Astrocyte (in vitro differentiated cells and primary cell): ENCODE measurements around the gene DIAPH1. TPM values are rescaled to one million over a fixed set of nuclear protein-coding genes. Genes with fewer than 3 reads are reported as not detected.

Experiments used
- DNase-seq: peaks from one replicate; pipeline ENCODE4 v3.0.0-alpha.2; 2010; ENCODE audit warnings: low read depth
- FAIRE-seq: peaks from 2 replicates; lab custom pipeline; 2011; peaks lifted over from hg19 to GRCh38; lab: Jason Lieb, UNC
- H2AFZ ChIP-seq: 2 replicates; pipeline ENCODE4 v1.6.0; 2012; ENCODE audit warnings: low read depth, low read length, inconsistent platforms
- H3K27ac ChIP-seq: 2 replicates; pipeline ENCODE4 v1.5.1; 2011; ENCODE audit warnings: low read depth, low read length, inconsistent platforms
- H3K27me3 ChIP-seq: 2 replicates; pipeline ENCODE4 v1.6.0; 2011; ENCODE audit warnings: low read length, inconsistent platforms; ENCODE audit not compliant: insufficient read depth
- H3K36me3 ChIP-seq: 2 replicates; pipeline ENCODE4 v1.5.1; 2011; ENCODE audit warnings: low read length, inconsistent platforms; ENCODE audit not compliant: insufficient read depth
- H3K4me1 ChIP-seq: 2 replicates; pipeline ENCODE4 v1.5.1; 2011; ENCODE audit warnings: low read length, inconsistent platforms; ENCODE audit not compliant: insufficient read depth
- H3K4me2 ChIP-seq: 2 replicates; pipeline ENCODE4 v1.6.0; 2012; ENCODE audit warnings: low read length, inconsistent platforms
- H3K4me3 ChIP-seq: 2 replicates; pipeline ENCODE4 v1.5.1; 2011; ENCODE audit warnings: low read depth, mild to moderate bottlenecking, low read length, inconsistent platforms; ENCODE audit not compliant: insufficient read depth
- H3K79me2 ChIP-seq: 2 replicates; pipeline ENCODE4 v1.6.0; 2012; ENCODE audit warnings: mild to moderate bottlenecking, low read length, inconsistent platforms; ENCODE audit not compliant: insufficient read depth
- H3K9ac ChIP-seq: 2 replicates; pipeline ENCODE4 v1.6.0; 2012; ENCODE audit warnings: mild to moderate bottlenecking, low read length, inconsistent platforms
- H3K9me3 ChIP-seq: 2 replicates; pipeline ENCODE4 v1.5.1; 2012; ENCODE audit warnings: low read depth, mild to moderate bottlenecking, low read length, inconsistent platforms; ENCODE audit not compliant: insufficient read depth
- H4K20me1 ChIP-seq: 2 replicates; pipeline ENCODE4 v1.6.0; 2012; ENCODE audit warnings: low read length, inconsistent platforms; ENCODE audit not compliant: insufficient read depth
- H3K27ac Mint-ChIP-seq: one replicate; pipeline ENCODE4 v1.8.0; 2021; ENCODE audit warnings: mild to moderate bottlenecking, mixed read lengths; ENCODE audit not compliant: unreplicated experiment
- H3K27me3 Mint-ChIP-seq: one replicate; pipeline ENCODE4 v1.8.0; 2021; ENCODE audit warnings: low read depth, mixed read lengths; ENCODE audit not compliant: unreplicated experiment
- H3K36me3 Mint-ChIP-seq: one replicate; pipeline ENCODE4 v1.8.0; 2021; ENCODE audit warnings: low read depth, mixed read lengths; ENCODE audit not compliant: unreplicated experiment
- H3K4me1 Mint-ChIP-seq: one replicate; pipeline ENCODE4 v1.8.0; 2021; ENCODE audit warnings: low read depth, mixed read lengths; ENCODE audit not compliant: unreplicated experiment
- H3K4me3 Mint-ChIP-seq: one replicate; pipeline ENCODE4 v1.8.0; 2021; ENCODE audit warnings: mild to moderate bottlenecking, moderate library complexity, mixed read lengths; ENCODE audit not compliant: unreplicated experiment
- H3K9me3 Mint-ChIP-seq: one replicate; pipeline ENCODE4 v1.8.0; 2021; ENCODE audit warnings: mild to moderate bottlenecking, mixed read lengths; ENCODE audit not compliant: unreplicated experiment
- EZH2 ChIP-seq: IDR thresholded peaks from 2 replicates; pipeline ENCODE4 v1.6.1; 2012; ENCODE audit warnings: mild to moderate bottlenecking, low read length, inconsistent platforms; ENCODE audit not compliant: insufficient read depth
- total RNA-seq: library from RNA; stranded (reverse); gene quantifications from 2 replicates; pipeline ENCODE4 v1.2.1, GENCODE V29; 2021
- TF ChIP-seq, protein P1 (sequence below): IDR thresholded peaks from 2 replicates; pipeline ENCODE4 v1.5.1; 2011; ENCODE audit warnings: low read depth, mild to moderate bottlenecking, inconsistent platforms, low read length, moderate library complexity; ENCODE audit not compliant: insufficient read depth

DIAPH1 gene
- total RNA-seq, 1 donor from 2014 or later: 78.8 TPM

GRCh38 chr5:141596867-141597266 lies 21.9 kb downstream of the DIAPH1 start:
- H3K4me1 ChIP-seq: no peaks in the 10 kb centered on the region
- peaks cover 40% of the 10 kb centered on the region for H4K20me1 ChIP-seq
- Mint-ChIP-seq H3K9me3 (no peaks in the 10 kb centered on the region), H3K4me1 (peaks cover 2% of the 10 kb centered on the region), H3K36me3 (peaks cover 3% of the 10 kb centered on the region), H3K27ac (no peak overlapping the region), H3K4me3 (no peak overlapping the region), H3K27me3 (no peaks in the 10 kb centered on the region)
- no peaks in the 10 kb centered on the region for H3K27me3 ChIP-seq
- H3K79me2 ChIP-seq: peaks cover 61% of the 10 kb centered on the region
- H2AFZ ChIP-seq: no peak overlapping the region
- no peak for DNase-seq
- H3K4me3 ChIP-seq: no peak overlapping the region
- TF ChIP-seq, protein P1, sequence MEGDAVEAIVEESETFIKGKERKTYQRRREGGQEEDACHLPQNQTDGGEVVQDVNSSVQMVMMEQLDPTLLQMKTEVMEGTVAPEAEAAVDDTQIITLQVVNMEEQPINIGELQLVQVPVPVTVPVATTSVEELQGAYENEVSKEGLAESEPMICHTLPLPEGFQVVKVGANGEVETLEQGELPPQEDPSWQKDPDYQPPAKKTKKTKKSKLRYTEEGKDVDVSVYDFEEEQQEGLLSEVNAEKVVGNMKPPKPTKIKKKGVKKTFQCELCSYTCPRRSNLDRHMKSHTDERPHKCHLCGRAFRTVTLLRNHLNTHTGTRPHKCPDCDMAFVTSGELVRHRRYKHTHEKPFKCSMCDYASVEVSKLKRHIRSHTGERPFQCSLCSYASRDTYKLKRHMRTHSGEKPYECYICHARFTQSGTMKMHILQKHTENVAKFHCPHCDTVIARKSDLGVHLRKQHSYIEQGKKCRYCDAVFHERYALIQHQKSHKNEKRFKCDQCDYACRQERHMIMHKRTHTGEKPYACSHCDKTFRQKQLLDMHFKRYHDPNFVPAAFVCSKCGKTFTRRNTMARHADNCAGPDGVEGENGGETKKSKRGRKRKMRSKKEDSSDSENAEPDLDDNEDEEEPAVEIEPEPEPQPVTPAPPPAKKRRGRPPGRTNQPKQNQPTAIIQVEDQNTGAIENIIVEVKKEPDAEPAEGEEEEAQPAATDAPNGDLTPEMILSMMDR: no peak
- no peak for TF ChIP-seq EZH2
- H3K36me3 ChIP-seq: no peaks in the 10 kb centered on the region
- no peak overlapping the region for H3K27ac ChIP-seq
- no peak overlapping the region for H3K9ac ChIP-seq
- no peak for FAIRE-seq
- H3K4me2 ChIP-seq: no peak overlapping the region
- no peaks in the 10 kb centered on the region for H3K9me3 ChIP-seq

DNA sequence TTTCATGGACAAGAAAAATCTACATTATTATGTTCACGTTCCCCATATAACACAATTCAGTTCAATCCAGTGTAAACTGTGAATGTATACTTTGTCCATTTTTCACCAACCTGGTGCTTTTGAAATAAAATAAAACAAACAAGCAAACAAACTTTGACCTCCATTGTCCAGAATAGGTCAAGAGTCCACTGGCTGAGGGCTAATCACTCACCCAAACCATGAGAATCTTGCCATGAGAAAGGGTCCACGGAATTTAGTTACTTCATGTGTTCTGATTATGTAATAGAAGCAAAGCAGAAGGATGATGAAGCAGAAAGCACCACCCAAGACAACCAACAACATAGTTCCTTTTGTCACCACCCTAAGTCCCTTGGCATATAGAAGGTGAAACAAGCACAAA lies 28.7 kb downstream of the DIAPH1 start:
- Histone ChIP-seq H3K79me2 (peaks cover 39% of the 10 kb centered on the region), H3K27ac (no peak overlapping the region), H3K36me3 (peaks cover 11% of the 10 kb centered on the region), H3K4me3 (no peak overlapping the region), H3K27me3 (no peaks in the 10 kb centered on the region), H3K4me2 (no peak overlapping the region), H3K4me1 (no peaks in the 10 kb centered on the region), H3K9me3 (no peaks in the 10 kb centered on the region), H3K9ac (no peak overlapping the region), H2AFZ (no peak overlapping the region), H4K20me1 (peaks cover 35% of the 10 kb centered on the region)
- FAIRE-seq (no peak), DNase-seq (no peak)
- no peaks in the 10 kb centered on the region for H3K27me3 Mint-ChIP-seq
- no peak for TF ChIP-seq EZH2
- TF ChIP-seq, protein P1: no peak
- H3K4me3 Mint-ChIP-seq: no peak overlapping the region
- H3K9me3 Mint-ChIP-seq: peaks cover 2% of the 10 kb centered on the region
- peaks cover 6% of the 10 kb centered on the region for H3K36me3 Mint-ChIP-seq
- H3K27ac Mint-ChIP-seq: no peak overlapping the region
- no peaks in the 10 kb centered on the region for H3K4me1 Mint-ChIP-seq

GRCh38 chr5:141586246-141586645 lies 32.6 kb downstream of the DIAPH1 start:
- H3K27me3 Mint-ChIP-seq: no peaks in the 10 kb centered on the region
- H3K36me3 ChIP-seq: peaks cover 24% of the 10 kb centered on the region
- no peak overlapping the region for H3K9ac ChIP-seq
- peaks cover 26% of the 10 kb centered on the region for H4K20me1 ChIP-seq
- H3K36me3 Mint-ChIP-seq: peaks cover 14% of the 10 kb centered on the region
- DNase-seq (no peak), FAIRE-seq (peak; percentile 29)
- no peak overlapping the region for H3K27ac ChIP-seq
- H3K4me3 Mint-ChIP-seq: no peak overlapping the region
- H3K4me3 ChIP-seq: no peak overlapping the region
- no peaks in the 10 kb centered on the region for H3K27me3 ChIP-seq
- H3K4me1 ChIP-seq: no peaks in the 10 kb centered on the region
- no peak overlapping the region for H3K4me2 ChIP-seq
- H3K9me3 Mint-ChIP-seq: peaks cover 2% of the 10 kb centered on the region
- H3K79me2 ChIP-seq: peaks cover 31% of the 10 kb centered on the region
- H3K27ac Mint-ChIP-seq: no peak overlapping the region
- H3K9me3 ChIP-seq: no peaks in the 10 kb centered on the region
- no peaks in the 10 kb centered on the region for H3K4me1 Mint-ChIP-seq
- no peak overlapping the region for H2AFZ ChIP-seq
- TF ChIP-seq EZH2: no peak
- TF ChIP-seq, protein P1: no peak
